Urothelium cell line (cell line): ENCODE measurements around the gene OR2A25.
"Not testable (repeated sequence)": the region's sequence is repeated elsewhere in the genome, so short reads cannot be mapped to it uniquely, and the experiment has no call there.

ENCODE experiments used
- DNase-seq: peaks from one replicate; pipeline ENCODE4 v3.0.0; 2011; ENCODE audit warnings: low spot score, mixed read lengths
- FAIRE-seq: peaks from 2 replicates; lab custom pipeline; 2011; peaks lifted over from hg19 to GRCh38; lab: Jason Lieb, UNC

The OR2A25 gene

DNA sequence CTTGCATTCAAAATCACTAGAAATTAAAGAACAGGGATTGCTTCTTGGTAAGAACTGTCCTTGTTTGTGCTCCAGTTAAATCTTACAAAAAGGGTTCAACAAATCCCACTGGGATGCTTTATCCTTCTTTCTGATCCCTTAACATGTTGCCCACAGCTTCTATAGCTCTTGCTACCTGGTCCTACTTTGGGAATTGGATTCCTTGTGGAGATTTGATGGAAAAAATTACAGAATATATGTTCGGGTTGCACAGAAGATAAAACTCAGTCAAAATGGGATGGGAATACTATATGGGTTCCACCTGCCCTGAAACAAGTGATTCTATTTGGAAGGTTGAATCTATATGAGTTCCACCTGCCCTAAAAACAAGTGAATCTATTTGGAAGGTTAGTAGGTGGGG, at the start of gene OR2A25:
OR2A25 (plus strand) TSS at position 301 of the 400 bp plus-strand sequence. CDS start 4,409 bp downstream, outside the sequence.
- FAIRE-seq: no peak
- DNase-seq: no peak

GRCh38 chr7:144020340-144020739, 49.3 kb upstream of the OR2A25 start:
- DNase-seq (no peak), FAIRE-seq (no peak)

DNA sequence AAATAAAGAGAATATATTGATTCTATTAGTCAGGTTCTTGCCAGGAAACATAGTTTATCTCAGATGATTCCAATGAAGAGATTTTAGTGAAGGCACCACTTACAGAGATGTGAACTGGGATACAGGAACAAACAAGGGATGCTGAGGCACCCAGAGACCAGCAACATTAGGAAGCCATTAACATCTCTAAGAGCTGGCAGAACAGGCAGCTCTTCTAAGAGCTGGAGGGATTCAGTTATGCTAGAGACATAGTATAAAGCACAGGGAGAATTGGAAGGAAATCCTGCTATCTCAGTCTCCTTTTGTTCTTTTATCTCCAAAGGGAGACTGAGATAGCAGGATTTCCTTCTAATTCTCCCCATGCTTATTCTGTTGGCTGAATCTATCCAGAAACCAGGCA, 47.4 kb upstream of the OR2A25 start:
- no peak for FAIRE-seq
- no peak for DNase-seq

DNA sequence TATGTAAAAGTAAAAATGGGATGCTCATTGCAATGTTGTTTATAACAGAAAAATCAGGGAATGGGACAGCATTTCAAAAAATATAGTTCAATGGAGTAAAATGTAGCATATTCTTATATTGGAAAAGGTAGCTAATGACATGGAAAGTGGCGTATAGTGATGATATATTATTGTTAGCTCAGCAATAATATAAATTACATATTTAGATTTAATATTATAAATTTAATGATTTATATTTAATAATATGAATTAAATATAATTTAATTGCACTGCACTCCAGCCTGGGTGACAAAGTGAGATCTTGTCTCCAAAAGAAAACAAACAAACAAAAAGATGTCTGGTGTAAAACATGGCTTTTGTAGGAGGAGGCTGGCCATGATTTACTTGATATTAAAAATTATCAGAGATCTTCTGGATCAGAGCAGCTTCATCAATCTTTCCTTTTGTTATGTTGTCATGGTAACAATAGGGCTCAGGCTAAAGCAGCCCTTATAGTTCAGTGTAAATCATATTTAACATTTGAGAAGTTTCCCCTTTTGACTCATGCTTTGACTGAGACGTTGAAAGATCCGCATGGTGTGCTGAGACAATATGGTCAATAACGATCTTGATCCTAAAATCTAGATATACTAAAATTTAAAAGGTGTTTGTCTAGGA, 46.3 kb upstream of the OR2A25 start:
- FAIRE-seq (no peak), DNase-seq (no peak)

DNA sequence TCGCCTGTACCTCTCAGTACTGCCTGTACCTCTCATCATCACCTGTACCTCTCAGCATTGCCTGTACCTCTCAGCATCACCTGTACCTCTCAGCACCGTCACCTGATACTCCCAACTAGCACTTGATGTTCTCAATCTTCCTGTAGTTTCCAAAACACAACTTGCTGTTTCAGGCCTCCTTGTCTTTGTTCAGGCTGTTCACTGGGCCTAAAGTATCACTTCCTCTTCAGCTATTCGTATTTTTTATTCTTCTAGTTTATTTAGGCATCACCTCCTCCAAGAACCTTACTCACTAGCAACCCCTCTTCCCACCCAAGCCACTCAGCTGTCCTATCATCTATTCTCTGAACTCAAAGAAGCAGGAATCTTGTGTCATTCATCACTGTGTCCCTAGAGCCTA, 45.4 kb upstream of the OR2A25 start:
- DNase-seq (no peak), FAIRE-seq (no peak)

DNA sequence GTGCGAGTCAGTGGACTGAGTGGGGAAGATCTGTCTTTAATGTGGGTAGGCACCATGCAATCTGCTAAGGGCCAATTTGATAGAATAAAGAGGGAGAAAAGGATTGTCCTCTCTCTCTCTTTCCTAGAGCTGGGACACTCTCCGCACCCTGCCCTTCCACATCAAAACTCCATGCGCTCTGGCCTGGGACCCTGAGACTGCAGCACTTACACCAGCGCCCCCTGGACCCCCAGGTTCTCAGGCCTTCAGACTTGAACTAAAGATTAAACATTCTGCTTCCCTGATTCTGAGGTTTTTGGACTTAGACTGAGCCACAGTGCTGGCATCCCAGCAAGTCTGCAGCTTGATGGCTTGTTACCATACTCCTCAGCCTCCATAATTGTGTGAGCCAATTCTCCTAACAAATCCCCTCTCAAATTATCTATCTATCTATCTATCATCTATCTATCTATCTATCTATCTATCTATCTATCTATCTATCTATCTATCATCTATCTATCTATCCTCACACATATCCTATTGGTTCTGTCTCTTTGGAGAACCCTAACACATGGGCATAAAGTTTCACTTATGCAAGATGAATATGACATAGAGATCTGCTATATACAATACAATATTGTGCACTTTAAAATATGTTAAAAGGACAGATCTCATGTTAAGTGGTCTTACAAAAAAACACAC, 43.3 kb upstream of the OR2A25 start:
- FAIRE-seq: no peak
- no peak for DNase-seq

DNA sequence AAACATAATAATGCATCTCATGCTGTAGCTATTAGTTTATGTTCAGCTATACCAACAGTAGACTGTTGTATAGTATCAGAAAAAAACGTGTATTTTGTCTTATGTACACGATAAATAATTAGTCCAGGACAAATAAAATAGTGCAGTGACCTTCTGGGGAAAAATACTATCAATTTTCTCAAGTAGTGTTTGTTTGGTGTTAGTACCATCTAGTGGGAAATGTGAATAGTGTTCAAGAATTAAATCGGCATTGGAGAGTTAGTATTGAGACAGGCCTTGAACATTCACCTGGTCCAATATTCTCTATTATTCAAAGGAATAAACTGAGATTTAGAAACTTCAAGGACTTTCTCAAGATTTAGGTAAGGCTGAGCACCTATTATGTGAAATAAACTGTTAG, 42.5 kb upstream of the OR2A25 start:
- no peak for FAIRE-seq
- DNase-seq: no peak

GRCh38 chr7:144027974-144028373, 41.6 kb upstream of the OR2A25 start:
- FAIRE-seq: no peak

GRCh38 chr7:144028547-144028946, 41.1 kb upstream of the OR2A25 start:
- FAIRE-seq: no peak
- no peak for DNase-seq

More at GRCh38 chr7:144027974-144028373, 41.6 kb upstream of the OR2A25 start:
- no peak for DNase-seq

DNA sequence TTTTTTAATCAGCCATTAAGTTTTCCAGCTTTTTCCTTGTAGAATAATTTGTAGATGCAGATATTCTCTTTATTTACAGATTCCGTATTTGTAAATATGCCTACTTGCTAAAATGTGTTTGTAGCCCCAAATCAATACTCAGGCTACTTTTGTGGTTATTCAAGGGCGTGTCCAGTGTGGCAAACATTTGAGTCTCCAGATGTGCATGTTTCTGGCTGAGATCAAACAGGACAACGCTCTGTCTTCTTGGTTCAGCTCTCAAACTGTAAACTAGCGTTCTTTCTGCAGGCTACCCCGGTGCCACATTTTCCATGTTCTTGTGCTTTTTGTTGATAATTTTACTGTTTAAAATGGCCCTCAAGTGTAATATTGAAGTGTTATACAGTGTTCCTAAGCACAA, 37.1 kb upstream of the OR2A25 start:
- FAIRE-seq (no peak), DNase-seq (no peak)

DNA sequence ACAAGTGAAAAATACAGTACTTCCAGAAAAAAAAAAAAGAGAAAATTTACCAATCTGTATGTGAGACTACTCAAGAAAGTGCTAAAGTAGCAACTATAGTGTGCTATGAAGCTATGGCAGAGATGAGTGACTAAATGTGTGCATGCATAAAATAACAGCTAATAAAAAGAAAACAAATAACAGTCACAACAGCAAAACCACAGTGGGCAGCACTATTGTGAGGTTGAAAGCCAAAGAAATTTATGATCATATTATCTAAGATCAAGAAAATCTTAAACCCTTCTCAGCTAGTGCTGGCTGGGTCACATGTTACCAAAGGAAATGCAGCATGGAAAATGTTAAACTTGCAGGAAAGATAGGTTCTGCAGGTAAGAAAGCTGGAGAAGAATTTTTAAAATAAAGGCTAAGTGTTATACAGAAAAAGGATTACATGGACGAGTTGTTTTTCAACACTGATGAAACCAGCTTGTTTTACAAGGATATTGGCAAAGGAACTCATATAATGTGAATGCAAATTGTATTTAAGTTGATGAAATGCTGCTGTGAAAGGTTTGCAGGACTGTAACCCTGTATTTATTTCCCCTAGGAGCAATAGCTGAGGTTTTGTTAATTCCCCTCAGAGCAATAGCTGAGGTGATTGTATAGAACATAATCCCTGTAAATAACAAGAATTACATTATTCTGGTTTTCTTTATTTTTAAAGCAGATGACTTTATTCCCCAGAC, 36.5 kb upstream of the OR2A25 start:
- FAIRE-seq (no peak), DNase-seq (no peak)

DNA sequence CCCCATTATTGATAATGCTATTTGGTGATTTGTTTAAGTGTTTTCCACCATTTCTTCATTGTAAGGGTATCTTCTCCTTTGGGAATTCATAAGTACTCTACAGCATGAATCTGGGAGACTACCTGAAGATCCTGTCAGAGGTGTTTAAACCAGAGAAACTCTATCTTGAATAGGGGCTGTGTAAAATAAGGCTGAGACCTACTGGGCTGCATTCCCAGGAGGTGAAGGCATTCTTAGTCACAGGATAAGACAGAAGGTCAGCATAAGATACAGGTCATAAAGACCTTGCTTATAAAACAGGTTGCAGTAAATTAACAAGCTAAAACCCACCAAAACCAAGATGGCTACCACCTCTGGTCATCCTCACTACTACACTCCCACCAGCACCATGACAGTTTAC, 34.2 kb upstream of the OR2A25 start:
- FAIRE-seq (no peak), DNase-seq (no peak)

GRCh38 chr7:144036302-144036885, 33.2 kb upstream of the OR2A25 start:
- DNase-seq: no peak
- FAIRE-seq: no peak

- DNase-seq (no peak), FAIRE-seq (no peak)
These were observed 32.1 kb upstream of the OR2A25 start for GRCh38 chr7:144037414-144038035.

DNA sequence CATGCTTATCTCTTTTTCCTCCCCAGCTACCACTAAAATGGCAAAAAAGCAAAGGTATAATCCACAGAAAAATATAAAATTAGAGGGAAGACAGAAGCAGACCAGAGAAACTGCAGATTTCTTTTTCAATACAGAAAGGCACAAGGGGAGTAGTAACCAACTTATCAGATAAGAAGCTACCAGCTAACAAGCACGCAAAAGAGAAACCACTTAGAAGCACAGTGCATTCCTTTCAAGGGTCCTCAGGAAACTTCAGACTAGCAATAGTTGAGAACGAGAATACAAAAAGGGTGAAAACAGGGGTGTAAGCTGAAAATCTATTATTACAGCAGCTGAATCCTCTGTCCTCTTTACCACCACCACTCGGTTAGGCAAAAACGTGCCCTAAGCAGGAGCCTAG, 30.7 kb upstream of the OR2A25 start:
- DNase-seq: no peak

GRCh38 chr7:144048648-144049047, 21.0 kb upstream of the OR2A25 start, which contains the start of gene OR2A5:
OR2A5 (plus strand) TSS chr7:144048948; CDS start chr7:144050402, 1,454 bp downstream.
- FAIRE-seq (no peak), DNase-seq (no peak)

More for the DNA sequence above, 30.7 kb upstream of the OR2A25 start:
- no peak for FAIRE-seq

DNA sequence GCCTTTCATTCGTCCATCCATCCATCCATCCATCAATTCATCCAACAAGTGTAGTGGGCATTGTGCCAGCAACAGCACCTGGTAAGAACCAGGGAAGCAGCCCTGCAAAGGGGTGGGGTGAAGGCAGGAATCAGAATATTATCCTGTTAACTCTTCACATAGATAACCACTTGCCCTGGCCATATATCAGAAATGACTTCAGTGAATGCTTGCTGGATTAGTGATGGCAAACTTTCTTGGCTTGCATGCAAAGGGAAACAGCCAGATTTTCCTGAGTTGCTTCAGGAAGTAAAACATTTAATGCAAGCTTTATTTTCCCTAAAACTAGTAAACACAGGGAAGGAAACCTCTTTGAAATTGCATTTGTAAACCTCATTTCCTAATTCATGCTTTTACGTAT, 20.1 kb upstream of the OR2A25 start:
- DNase-seq (no peak), FAIRE-seq (no peak)

GRCh38 chr7:144050093-144050492, 19.5 kb upstream of the OR2A25 start:
- FAIRE-seq (no peak), DNase-seq (no peak)

DNA sequence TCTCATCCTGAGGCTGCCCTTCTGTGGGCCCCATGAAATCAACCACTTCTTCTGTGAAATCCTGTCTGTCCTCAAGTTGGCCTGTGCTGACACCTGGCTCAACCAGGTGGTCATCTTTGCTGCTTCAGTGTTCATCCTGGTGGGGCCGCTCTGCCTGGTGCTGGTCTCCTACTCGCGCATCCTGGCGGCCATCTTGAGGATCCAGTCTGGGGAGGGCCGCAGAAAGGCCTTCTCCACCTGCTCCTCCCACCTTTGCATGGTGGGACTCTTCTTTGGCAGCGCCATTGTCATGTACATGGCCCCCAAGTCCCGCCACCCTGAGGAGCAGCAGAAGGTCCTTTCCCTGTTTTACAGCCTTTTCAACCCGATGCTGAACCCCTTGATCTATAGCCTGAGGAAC, 18.7 kb upstream of the OR2A25 start:
- not testable (repeated sequence) for DNase-seq, FAIRE-seq

GRCh38 chr7:144057954-144058353, 11.7 kb upstream of the OR2A25 start:
- DNase-seq (peak; percentile 11), FAIRE-seq (no peak)

GRCh38 chr7:144063710-144064109, 5.9 kb upstream of the OR2A25 start:
- FAIRE-seq: no peak
- DNase-seq: no peak
